Activated T-cell treated with anti-CD3 and anti-CD28 coated beads, Interleukin-2, amount 50 U/mL, for 4 hours (primary cell): ENCODE results near the gene SAMD8. TPM values are rescaled to one million over a fixed set of nuclear protein-coding genes. Genes with fewer than 3 reads are reported as not detected.
"Not testable (repeated sequence)": the region's sequence is repeated elsewhere in the genome, so short reads cannot be mapped to it uniquely, and the experiment has no call there.

Experiments used
- ATAC-seq, 2 donors: fragments of 200-7000 bp; cut with Tn5 transposase; one replicate each; pipeline ENCODE4 v1.10.0; 2021
- DNase-seq: peaks from one replicate; pipeline ENCODE4 v3.0.0-alpha.2; 2020
- H3K27me3 Mint-ChIP-seq: one replicate; pipeline ENCODE4 v1.8.0; 2021; ENCODE audit warnings: low read depth, mixed read lengths
- H3K36me3 Mint-ChIP-seq: one replicate; pipeline ENCODE4 v1.8.0; 2022; ENCODE audit warnings: mixed read lengths; ENCODE audit not compliant: insufficient read depth
- H3K4me1 Mint-ChIP-seq: one replicate; pipeline ENCODE4 v1.8.0; 2021; ENCODE audit warnings: low read depth, mixed read lengths
- H3K4me3 Mint-ChIP-seq: one replicate; pipeline ENCODE4 v1.8.0; 2021; ENCODE audit warnings: mild to moderate bottlenecking, moderate library complexity, mixed read lengths
- H3K9me3 Mint-ChIP-seq: one replicate; pipeline ENCODE4 v1.8.0; 2021; ENCODE audit warnings: mixed read lengths
- total RNA-seq, 3 donors: library from RNA; stranded (reverse); gene quantifications; one replicate each; pipeline ENCODE4 v1.2.1, GENCODE V29; 2021

SAMD8 gene
- total RNA-seq, 3 donors from 2014 or later = 12.7 to 16.8 (median 13.7) TPM

DNA sequence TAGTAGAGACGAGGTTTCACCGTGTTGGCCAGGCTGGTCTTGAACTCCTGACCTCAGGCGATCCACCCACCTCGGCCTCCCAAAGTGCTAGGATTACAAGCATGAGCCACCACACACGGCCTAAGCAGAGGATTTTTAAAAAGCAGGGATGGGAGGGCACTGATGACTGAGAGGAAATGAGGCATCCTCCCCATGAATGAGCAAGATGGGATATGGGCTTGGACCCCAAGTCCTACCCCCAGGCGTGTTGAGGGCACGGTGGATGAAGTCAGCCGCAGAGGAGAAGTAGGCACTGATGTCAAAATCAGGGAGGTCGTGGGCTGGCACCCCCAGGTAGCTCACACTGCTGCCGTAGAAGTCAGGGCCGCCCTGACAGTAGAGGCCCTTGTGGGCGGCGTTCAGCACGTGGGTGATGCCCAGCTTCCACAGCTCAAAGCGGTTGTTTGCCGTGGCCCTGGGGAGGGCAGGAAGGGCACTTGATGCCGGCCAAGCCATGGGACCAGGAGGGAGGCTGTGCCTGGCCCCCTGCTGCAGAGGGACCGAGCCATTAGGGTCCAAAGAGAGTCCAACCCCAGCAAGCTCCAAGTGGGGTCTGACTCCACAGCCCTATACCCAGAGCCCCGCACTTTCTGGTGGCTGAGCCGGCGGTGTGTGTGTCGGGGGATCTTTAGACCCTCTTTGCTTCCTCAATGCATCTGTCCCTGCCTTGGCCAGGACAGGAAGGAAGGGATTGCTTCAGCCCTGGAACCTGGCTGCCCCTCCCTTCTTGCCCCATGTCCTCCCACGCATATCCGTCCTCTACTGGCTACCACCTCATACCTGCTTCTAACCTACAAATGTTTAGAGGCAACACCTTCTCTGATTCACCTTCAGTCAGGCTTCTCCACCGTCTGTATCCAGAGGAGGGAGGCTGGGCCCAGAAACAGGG lies 3.4 kb upstream of the SAMD8 start:
- H3K9me3 Mint-ChIP-seq = no peaks in the 10 kb centered on the region

DNA sequence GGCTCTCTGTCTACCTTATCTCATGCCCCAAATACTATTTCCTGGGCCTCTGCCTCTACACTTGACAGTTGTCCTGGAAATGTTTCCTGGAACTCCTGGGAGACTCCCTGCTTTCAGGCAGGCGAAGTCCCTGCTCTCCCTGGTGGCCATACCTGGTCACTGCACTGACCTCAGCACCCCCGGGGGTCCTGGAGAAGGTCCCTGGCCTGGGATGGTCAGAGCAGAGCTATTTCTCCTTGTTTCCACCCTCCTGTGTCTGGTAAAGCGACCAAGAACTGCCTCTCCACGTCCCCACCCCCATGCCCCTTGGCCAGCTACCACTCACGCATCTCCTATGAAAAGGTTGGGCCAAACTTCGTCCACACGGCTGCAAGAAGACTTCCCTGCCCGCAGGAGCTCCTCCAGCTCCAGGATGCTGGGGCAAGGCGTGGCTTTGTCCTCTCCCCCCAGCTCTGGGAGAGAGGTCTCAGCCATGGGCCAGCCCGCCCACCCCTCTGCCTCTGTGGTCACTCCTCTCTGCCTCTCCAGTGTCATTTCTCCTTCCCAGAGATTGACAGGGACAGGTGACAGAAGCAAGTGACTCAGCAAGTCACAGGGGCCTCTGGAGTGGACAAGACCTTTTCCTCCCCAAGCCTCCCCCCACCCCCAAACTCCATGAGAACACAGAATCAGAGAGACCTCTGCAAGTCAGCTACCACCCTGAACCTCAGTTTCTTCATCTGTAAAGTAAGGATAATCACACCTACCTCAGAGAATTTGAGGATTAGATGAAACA lies 2.6 kb upstream of the SAMD8 start:
- no peak for ATAC-seq
- no peaks in the 10 kb centered on the region for H3K36me3 Mint-ChIP-seq
- no peak for DNase-seq
- no peak overlapping the region for H3K4me3 Mint-ChIP-seq
- peaks cover 35% of the 10 kb centered on the region for H3K4me1 Mint-ChIP-seq
- no peaks in the 10 kb centered on the region for H3K9me3 Mint-ChIP-seq
- no peaks in the 10 kb centered on the region for H3K27me3 Mint-ChIP-seq

More for the DNA sequence above, 3.4 kb upstream of the SAMD8 start:
- no peak for ATAC-seq
- H3K4me1 Mint-ChIP-seq = peaks cover 27% of the 10 kb centered on the region
- H3K27me3 Mint-ChIP-seq = no peaks in the 10 kb centered on the region
- no peaks in the 10 kb centered on the region for H3K36me3 Mint-ChIP-seq
- no peak overlapping the region for H3K4me3 Mint-ChIP-seq
- DNase-seq = no peak

DNA sequence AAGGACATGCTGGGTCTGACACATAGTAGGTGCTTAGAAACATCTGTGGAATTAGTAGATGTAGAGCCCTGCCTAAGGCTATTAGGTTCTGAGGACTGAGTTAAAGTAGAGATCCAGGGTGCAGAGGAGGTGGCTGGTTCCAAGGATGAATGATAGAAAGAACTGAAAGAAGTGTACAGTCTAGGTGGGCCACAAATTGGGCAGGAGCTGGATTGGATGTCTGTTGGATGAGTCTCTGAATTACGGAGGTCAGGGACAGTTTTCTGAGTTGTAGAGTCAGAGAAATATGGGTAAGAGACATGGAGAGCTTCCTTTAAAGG lies 2.0 kb upstream of the SAMD8 start:
- ATAC-seq (no peak), DNase-seq (no peak)
- Mint-ChIP-seq H3K9me3 (no peaks in the 10 kb centered on the region), H3K27me3 (no peaks in the 10 kb centered on the region), H3K4me1 (peaks cover 38% of the 10 kb centered on the region), H3K4me3 (peak overlapping the region; percentile 61), H3K36me3 (no peaks in the 10 kb centered on the region)

DNA sequence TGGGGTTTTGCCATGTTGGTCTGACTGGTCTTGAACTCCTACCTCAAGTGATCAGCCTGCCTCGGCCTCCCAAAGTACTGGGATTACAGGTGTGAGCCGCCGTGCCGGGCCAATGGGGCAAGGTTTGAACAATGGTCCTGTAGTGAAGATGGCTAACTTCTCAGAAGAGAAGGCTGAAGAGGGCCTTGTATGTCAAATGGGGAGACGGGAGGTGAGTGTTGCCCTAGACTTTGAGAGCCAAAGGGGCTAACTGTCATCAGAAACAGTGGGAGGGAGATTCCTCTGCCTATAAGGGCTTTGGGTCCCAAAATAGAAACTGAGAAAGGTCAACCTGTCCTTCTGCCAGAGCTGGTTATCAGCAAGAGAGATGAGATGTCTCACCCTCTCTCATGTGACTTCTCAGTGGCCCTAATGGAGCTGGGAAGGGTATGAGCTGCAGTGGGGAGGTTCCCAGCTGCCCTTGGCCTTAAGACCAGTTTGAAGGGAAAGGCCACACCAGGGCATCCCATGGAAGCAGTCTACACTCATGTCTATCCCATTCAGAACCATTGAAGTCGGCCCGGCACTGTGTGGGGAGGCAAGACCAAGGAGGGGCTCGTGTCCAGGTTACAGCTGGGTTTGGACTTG lies 1.3 kb upstream of the SAMD8 start:
- no peak for ATAC-seq
- Mint-ChIP-seq H3K4me1 (peaks cover 45% of the 10 kb centered on the region), H3K36me3 (no peaks in the 10 kb centered on the region), H3K4me3 (peak overlapping the region; percentile 94), H3K27me3 (no peaks in the 10 kb centered on the region), H3K9me3 (no peaks in the 10 kb centered on the region)
- no peak for DNase-seq

DNA sequence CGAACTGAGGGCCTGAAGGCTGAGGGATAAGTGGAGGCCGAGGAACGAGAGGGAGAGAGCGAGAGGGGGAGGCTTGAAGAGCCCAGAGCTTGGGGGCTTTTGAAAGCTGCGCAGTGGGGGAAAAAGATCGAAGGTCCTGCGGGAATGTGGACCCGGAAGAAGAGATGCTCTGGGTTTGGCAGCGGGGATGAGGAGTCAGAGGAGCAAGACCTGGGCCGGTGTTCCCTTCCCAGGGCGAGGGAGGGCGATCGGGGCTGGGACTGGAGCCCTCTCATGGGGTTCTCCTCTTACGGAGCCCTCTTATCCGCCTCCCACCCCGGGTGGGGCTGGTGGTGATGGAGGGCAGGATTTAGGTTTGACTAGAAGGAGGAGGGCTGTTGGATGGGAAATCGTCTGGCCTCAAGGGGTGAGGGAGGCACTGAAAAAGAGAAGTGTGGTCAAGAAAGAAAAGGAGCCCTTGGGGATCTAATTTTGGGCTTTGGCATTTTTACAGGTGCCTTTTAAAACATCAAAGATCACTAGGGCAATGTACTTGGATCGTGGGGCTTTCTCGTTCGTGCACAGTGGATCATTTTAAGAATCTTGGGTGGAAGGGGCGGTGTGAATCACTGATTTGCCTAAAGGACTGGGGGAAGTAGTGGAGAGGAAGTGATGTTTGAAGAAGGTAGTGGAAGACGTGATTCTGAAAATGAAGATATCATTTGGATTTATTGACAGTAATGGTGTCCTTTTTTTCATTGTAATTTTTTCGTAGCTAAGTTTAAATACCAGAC lies 637 bp downstream of the SAMD8 start:
- Mint-ChIP-seq H3K27me3 (no peaks in the 10 kb centered on the region), H3K4me1 (peaks cover 53% of the 10 kb centered on the region), H3K4me3 (peak overlapping the region; percentile 94), H3K9me3 (no peaks in the 10 kb centered on the region), H3K36me3 (no peaks in the 10 kb centered on the region)
- ATAC-seq (peak; percentile 27 to 32), DNase-seq (no peak)

DNA sequence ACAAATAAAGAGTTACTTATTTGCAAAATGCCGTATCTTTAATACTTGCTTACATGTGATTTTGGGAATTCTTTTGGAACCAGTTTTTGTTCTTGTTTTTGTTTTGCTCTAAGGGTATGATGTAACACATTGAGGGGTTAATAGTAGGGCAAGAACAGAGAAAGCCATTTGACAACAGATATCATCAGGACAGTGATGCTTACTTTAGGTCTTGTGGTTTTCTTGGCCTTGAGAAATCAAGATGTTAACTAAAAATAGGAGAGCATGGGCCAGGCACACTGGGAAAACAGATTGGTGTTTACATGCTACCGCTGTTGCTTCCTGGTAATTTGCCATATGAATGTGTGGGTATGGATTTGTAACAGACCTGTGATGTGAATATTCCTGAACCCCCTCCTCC lies 3.7 kb downstream of the SAMD8 start:
- ATAC-seq (no peak), DNase-seq (no peak)
- Mint-ChIP-seq H3K27me3 (no peaks in the 10 kb centered on the region), H3K36me3 (no peaks in the 10 kb centered on the region), H3K4me3 (no peak overlapping the region), H3K4me1 (peaks cover 52% of the 10 kb centered on the region), H3K9me3 (no peaks in the 10 kb centered on the region)

DNA sequence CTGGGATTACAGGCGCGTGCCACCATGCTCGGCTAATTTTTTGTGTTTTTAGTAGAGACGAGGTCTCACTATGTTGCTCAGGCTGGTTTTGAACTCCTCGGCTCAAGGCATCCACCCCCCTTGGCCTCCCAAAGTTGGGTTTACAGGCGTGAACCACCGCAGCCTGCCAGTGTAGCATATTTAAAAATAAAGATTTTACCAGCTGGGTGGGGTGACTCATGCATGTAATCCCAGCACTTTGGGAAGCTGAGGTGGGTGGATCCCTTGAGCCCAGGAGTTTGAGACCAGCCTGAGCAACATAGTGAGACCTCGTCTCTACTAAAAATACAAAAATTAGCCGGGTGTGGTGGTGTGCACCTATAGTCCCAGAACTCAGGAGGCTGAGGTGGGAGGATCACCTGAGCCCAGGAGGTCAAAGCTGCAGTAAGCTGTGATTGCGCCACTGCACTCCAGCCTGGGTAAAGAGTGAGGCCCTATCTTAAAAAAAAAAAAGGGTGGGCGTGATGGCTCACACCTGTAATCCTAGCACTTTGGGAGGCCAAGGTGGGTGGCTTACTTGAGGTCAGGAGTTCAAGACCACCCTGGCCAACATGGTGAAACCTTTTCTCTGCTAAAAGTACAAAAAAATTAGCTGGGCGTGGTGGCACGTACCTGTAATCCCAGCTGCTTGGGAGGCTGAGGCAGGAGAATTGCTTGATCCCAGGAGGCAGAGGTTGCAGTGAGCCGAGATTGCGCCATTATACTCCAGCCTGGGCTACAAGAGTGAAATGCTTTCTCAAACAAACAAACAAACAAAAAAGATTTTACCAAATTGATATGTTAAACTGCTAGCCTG lies 5.7 kb downstream of the SAMD8 start:
- H3K4me3 Mint-ChIP-seq = not testable (repeated sequence)

DNA sequence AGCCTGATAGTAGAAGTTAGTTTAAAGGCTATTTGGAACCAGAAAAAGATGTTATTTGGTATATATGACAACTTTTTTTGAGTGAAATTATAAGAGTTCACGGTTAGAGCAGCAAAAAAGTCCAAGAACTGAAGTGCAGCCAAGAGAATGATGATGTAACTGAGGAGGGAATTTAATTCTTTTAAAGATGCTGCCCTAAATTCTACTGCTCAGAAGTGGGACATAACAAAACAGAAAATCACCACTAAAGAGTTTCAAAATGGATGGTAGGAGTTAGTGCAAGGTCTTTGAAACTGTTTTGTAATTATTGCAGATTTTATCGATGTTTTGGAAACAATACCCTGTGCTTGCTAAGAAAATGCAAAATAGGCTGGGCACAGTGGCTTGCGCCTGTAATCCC lies 6.5 kb downstream of the SAMD8 start:
- H3K4me3 Mint-ChIP-seq = no peak overlapping the region

More for the DNA sequence above, 5.7 kb downstream of the SAMD8 start:
- not testable (repeated sequence) for H3K36me3 Mint-ChIP-seq, ATAC-seq, DNase-seq, H3K9me3 Mint-ChIP-seq, H3K27me3 Mint-ChIP-seq
- peaks cover 48% of the 10 kb centered on the region for H3K4me1 Mint-ChIP-seq

DNA sequence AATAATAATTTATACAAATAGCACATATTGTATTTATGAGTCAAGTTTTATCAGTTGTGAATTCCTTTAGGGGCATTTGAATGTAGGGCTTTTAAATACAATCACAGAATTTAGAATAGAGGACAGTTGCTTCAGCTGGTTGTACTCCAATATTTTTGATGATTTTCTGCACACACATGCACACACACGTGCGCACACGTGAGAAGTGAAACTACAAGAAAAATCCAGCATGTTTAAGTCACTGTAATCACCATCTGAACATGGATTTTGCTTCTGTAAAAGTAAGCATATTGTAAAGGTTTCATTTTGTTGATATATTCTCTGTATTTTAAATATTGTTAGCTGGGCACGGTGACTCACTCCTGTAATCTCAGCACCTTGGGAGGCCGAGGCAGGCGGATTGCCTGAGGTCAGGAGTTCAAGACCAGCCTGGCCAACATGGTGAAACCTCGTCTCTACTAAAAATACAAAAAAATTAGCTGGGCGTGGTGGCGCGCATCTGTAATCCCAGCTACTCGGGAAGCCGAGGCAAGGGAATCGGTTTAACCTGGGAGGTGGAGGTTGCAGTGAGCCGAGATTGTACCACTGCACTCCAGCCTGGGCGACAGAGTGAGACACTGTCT lies 8.1 kb downstream of the SAMD8 start:
- DNase-seq, H3K4me3 Mint-ChIP-seq, H3K36me3 Mint-ChIP-seq, ATAC-seq, H3K27me3 Mint-ChIP-seq, H3K9me3 Mint-ChIP-seq: not testable (repeated sequence)
- H3K4me1 Mint-ChIP-seq = peaks cover 31% of the 10 kb centered on the region

More for the DNA sequence above, 6.5 kb downstream of the SAMD8 start:
- Mint-ChIP-seq H3K4me1 (peaks cover 41% of the 10 kb centered on the region), H3K9me3 (no peaks in the 10 kb centered on the region), H3K27me3 (no peaks in the 10 kb centered on the region), H3K36me3 (no peaks in the 10 kb centered on the region)
- DNase-seq (no peak), ATAC-seq (no peak)

DNA sequence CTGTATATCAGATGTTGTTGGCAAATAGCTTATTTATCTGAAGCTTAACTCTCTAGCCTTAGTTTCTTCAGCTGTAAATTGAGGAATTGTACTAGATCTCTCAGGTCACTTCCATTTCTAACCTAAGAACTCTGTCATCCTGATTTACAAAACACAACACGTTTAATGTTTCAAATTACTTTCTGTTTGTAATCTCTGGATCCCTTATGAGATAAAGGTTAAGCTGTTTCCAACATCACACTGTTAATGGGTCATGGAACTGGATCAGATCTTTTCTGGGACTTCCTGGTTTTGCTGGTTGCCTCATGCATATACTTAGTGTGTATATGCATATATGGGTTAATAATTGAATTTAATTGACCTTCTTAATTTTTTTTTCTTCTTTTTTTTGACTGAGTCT lies 9.9 kb downstream of the SAMD8 start:
- no peaks in the 10 kb centered on the region for H3K9me3 Mint-ChIP-seq
- H3K4me1 Mint-ChIP-seq = peaks cover 28% of the 10 kb centered on the region
- DNase-seq (no peak), ATAC-seq (no peak)
- H3K36me3 Mint-ChIP-seq = peaks cover 12% of the 10 kb centered on the region
- H3K27me3 Mint-ChIP-seq = no peaks in the 10 kb centered on the region
- no peak overlapping the region for H3K4me3 Mint-ChIP-seq

DNA sequence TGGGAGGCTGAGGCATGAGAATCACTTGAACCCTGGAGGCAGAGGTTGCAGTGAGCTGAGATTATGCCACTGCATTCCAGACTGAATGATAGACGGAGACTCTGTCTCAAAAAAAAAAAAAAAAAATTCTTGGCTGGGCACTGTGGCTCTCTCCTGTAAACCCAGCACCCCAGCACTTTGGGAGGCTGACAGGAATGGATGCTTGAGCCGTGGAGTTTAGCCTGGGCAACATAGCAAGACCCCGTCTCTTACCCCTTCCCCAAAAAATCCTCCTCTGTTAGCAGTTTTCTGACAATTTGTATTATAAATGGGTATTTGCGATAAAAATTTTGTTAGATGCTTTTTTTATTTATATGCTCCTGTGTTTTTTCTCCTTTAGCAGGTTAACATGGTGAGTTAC lies 11.0 kb downstream of the SAMD8 start:
- peaks cover 12% of the 10 kb centered on the region for H3K36me3 Mint-ChIP-seq
- DNase-seq = no peak
- no peak for ATAC-seq
- no peaks in the 10 kb centered on the region for H3K27me3 Mint-ChIP-seq
- H3K4me3 Mint-ChIP-seq = no peak overlapping the region
- H3K9me3 Mint-ChIP-seq = no peaks in the 10 kb centered on the region
- peaks cover 27% of the 10 kb centered on the region for H3K4me1 Mint-ChIP-seq

DNA sequence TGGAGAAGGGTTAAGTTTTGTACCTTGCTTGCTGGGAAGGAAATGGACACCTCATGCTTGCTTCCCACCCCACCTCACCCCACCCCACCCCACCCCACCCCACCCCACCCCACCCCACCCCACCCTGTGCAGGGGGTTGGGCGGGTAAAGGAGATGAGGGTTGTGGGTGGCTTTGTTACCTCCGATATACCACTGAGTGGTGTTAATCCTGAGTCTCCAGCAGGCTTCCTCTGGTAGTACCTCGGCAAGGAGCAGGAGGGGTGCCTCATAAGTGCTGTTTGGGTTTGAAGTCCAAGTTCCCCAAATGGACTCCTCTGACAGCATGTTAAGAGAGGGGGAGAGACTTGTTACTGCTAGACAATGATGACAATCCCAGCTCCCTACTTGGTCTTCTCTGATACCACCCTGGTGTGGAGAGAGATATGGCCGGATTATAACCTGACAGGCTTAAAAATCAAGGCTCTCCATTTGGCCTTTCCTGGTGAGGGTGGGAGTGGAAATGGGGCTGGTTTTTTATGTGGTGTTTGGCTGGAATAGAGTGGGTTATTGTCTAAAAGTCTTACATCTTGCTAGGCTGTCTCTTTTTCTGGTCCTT lies 11.7 kb downstream of the SAMD8 start:
- no peak overlapping the region for H3K4me3 Mint-ChIP-seq

DNA sequence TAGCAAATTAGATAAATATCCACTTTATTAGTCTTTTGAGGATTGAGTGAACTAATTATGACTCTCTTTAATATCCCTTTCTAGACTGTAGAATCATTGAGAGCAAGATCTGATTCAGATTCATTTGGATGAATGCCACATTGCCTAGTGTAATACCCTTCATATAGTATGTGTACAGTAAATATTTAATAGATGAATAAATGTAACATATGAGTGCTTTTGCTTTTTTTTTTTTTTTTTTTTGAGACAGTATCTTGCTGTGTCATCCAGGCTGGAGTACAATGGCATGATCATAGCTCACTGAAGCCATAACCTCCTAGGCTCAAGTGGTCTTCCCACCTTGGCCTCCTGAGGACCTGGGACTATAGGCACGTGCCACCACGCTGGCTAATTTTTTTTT lies 14.8 kb downstream of the SAMD8 start:
- no peak overlapping the region for H3K4me3 Mint-ChIP-seq
- H3K36me3 Mint-ChIP-seq = peaks cover 12% of the 10 kb centered on the region
- peaks cover 28% of the 10 kb centered on the region for H3K4me1 Mint-ChIP-seq
- DNase-seq (no peak), ATAC-seq (no peak)
- no peaks in the 10 kb centered on the region for H3K9me3 Mint-ChIP-seq
- no peaks in the 10 kb centered on the region for H3K27me3 Mint-ChIP-seq

More for the DNA sequence above, 11.7 kb downstream of the SAMD8 start:
- Mint-ChIP-seq H3K9me3 (no peaks in the 10 kb centered on the region), H3K36me3 (peaks cover 12% of the 10 kb centered on the region), H3K4me1 (peaks cover 21% of the 10 kb centered on the region), H3K27me3 (no peaks in the 10 kb centered on the region)
- ATAC-seq (no peak), DNase-seq (no peak)
